Measurements from ENCODE around the gene TINAGL1. TPM values are rescaled to one million over a fixed set of nuclear protein-coding genes. Genes with fewer than 3 reads are reported as not detected.

TINAGL1 gene
- total RNA-seq, 1 experiment from 2014 or later = 2.5 TPM

GRCh38 chr1:31625561-31626222 is 49.4 kb downstream of the TINAGL1 start:
- H3K4me3 Mint-ChIP-seq = no peak overlapping the region
- H3K36me3 Mint-ChIP-seq (ENCODE audit: insufficient read depth in 1 of 3, low read depth in 3 of 3) = peaks cover 5 to 26% (median 14%) of the 10 kb centered on the region in 3 experiments; a peak in 6 of 7 replicates
- Histone ChIP-seq H2BK5ac (ENCODE audit: insufficient read length, low read length) (no peak overlapping the region), H3K9ac (ENCODE audit: extremely low read depth, insufficient read length, low read length) (no peak overlapping the region), H3K14ac (ENCODE audit: insufficient read depth, low read length) (no peak overlapping the region; the same call in 1 of the 2 replicates), H3K27me3 (ENCODE audit: insufficient read depth, low read length) (no peaks in the 10 kb centered on the region), H2BK15ac (ENCODE audit: low read depth, low read length) (no peak overlapping the region), H3T11ph (ENCODE audit: low read length) (no peak overlapping the region), H3K79me1 (ENCODE audit: insufficient read depth, low read depth, low read length, poor library complexity, severe bottlenecking) (no peaks in the 10 kb centered on the region), H3K23me2 (ENCODE audit: insufficient read length, low read depth, low read length, poor library complexity, severe bottlenecking) (no peaks in the 10 kb centered on the region), H2BK120ac (ENCODE audit: low read depth, low read length, poor library complexity, severe bottlenecking) (no peak overlapping the region), H3K4me1 (ENCODE audit: insufficient read depth, low read length) (no peaks in the 10 kb centered on the region), H3K23ac (ENCODE audit: insufficient read length, low read depth, low read length) (no peak overlapping the region), H4K91ac (ENCODE audit: insufficient read length, low read depth, low read length) (no peak overlapping the region), H4K8ac (replicated peaks; ENCODE audit: insufficient read length, low read depth, low read length) (no peak overlapping the region), H2BK12ac (ENCODE audit: insufficient read length, low read depth, low read length) (no peak overlapping the region), H4K5ac (ENCODE audit: insufficient read length, low read depth, low read length) (no peak overlapping the region), H3K79me2 (ENCODE audit: insufficient read depth, low read length) (no peaks in the 10 kb centered on the region), H3K18ac (ENCODE audit: insufficient read length, low read depth, low read length) (no peak overlapping the region), H4K20me1 (ENCODE audit: control insufficient read depth, insufficient read depth, insufficient read length) (no peaks in the 10 kb centered on the region), H3K4me2 (ENCODE audit: insufficient read depth, insufficient read length, low read length) (no peak overlapping the region), H2AFZ (ENCODE audit: low read length) (no peak overlapping the region), H3K4ac (ENCODE audit: low read depth, low read length) (no peak overlapping the region), H3K27ac (ENCODE audit: insufficient read length, low read depth, low read length) (no peak overlapping the region), H3K9me3 (ENCODE audit: control insufficient read depth, low read depth, low read length) (no peaks in the 10 kb centered on the region), H3K56ac (ENCODE audit: insufficient read length, low read depth, low read length) (no peak overlapping the region), H2BK20ac (ENCODE audit: low read depth, low read length, poor library complexity, severe bottlenecking) (no peak overlapping the region), H2AK5ac (ENCODE audit: insufficient read length, low read length) (no peak overlapping the region)
- peaks cover 7 to 16% of the 10 kb centered on the region in 2 experiments for H3K4me1 Mint-ChIP-seq
- no CpG with 5 or more reads among the region's 4 CpGs for WGBS (ENCODE audit: extremely low coverage, insufficient read length, low lambda C conversion rate)
- DNase-seq = no peak
- TF ChIP-seq CTCF (conservative IDR thresholded peaks at IDR 0.05) = no peak
- H3K27me3 Mint-ChIP-seq (ENCODE audit: low read depth) = no peaks in the 10 kb centered on the region; the same call in 1 of the 2 replicates
- no peaks in the 10 kb centered on the region for H3K9me3 Mint-ChIP-seq
- H3K27ac Mint-ChIP-seq = no peak overlapping the region; a peak in 1 of 7 replicates

Data from H9 (cell line).